ENCODE measurements around the gene IKBKE.
A peak's percentile ranks its signal among the peaks of the same experiment; 100 is the strongest.

Gene IKBKE

GRCh38 chr1:206446688-206447421 lies 23.4 kb upstream of the IKBKE start:
- TF ChIP-seq GATA1 (IDR thresholded peaks at IDR 0.05; ENCODE audit: low read depth, low read length) (no peak), POLR2A (IDR thresholded peaks at IDR 0.05; ENCODE audit: low read length) (no peak)
- no peak for DNase-seq

- no peak for TF ChIP-seq POLR2A (IDR thresholded peaks at IDR 0.05; ENCODE audit: low read length)
- TF ChIP-seq GATA1 (IDR thresholded peaks at IDR 0.05; ENCODE audit: low read depth, low read length): no peak
- no peak for DNase-seq
These were observed 22.9 kb upstream of the IKBKE start for GRCh38 chr1:206447422-206447765.

GRCh38 chr1:206447792-206448191 lies 22.5 kb upstream of the IKBKE start:
- TF ChIP-seq GATA1 (IDR thresholded peaks at IDR 0.05; ENCODE audit: low read depth, low read length): no peak
- no peak for TF ChIP-seq POLR2A (IDR thresholded peaks at IDR 0.05; ENCODE audit: low read length)
- no peak for DNase-seq

GRCh38 chr1:206448471-206448870 lies 21.8 kb upstream of the IKBKE start:
- no peak for DNase-seq

GRCh38 chr1:206449565-206449964 lies 20.7 kb upstream of the IKBKE start:
- DNase-seq: no peak
- TF ChIP-seq POLR2A (IDR thresholded peaks at IDR 0.05; ENCODE audit: low read length): no peak
- TF ChIP-seq GATA1 (IDR thresholded peaks at IDR 0.05; ENCODE audit: low read depth, low read length): no peak

More at GRCh38 chr1:206448471-206448870, 21.8 kb upstream of the IKBKE start:
- no peak for TF ChIP-seq POLR2A (IDR thresholded peaks at IDR 0.05; ENCODE audit: low read length)
- no peak for TF ChIP-seq GATA1 (IDR thresholded peaks at IDR 0.05; ENCODE audit: low read depth, low read length)

DNA sequence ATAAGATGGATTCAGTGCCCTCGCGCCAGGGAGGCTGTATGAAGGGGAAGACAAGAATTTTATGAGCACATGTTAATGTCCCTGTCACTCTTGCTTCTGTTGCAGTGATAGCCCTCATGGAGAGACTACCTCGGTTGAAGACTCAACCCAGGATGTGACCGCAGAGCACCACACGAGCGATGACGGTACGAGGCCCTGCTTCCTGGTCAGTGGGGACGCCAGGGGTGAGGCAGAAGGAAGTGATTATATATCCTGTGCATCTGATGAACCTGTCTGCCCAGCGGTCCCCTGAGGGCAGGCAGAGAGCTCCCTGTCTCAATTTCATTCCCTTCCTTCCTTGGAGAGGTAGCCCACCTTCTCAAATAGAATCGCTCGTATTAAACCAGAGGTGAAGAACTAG lies 20.0 kb upstream of the IKBKE start:
- DNase-seq: no peak
- TF ChIP-seq POLR2A (IDR thresholded peaks at IDR 0.05; ENCODE audit: low read length): no peak

- DNase-seq: no peak
- no peak for TF ChIP-seq POLR2A (IDR thresholded peaks at IDR 0.05; ENCODE audit: low read length)
- TF ChIP-seq GATA1 (IDR thresholded peaks at IDR 0.05; ENCODE audit: low read depth, low read length): no peak
These were observed 19.1 kb upstream of the IKBKE start for GRCh38 chr1:206451134-206451686.

DNA sequence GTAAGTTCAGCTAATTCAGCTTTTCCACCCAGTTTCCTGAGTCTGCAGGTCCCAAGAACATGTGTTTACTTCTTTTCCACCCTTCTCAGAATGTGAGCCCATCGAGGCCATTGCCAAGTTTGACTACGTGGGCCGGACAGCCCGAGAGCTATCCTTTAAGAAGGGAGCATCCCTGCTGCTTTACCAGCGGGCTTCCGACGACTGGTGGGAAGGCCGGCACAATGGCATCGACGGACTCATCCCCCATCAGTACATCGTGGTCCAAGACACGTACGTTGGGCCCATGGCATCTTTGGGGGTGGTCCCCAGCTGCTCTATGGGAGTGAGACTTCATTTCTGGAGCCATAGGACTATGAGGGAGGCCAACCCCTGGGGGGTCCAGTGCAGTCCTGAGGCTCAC lies 17.2 kb upstream of the IKBKE start:
- no peak for TF ChIP-seq GATA1 (IDR thresholded peaks at IDR 0.05; ENCODE audit: low read depth, low read length)
- TF ChIP-seq POLR2A (IDR thresholded peaks at IDR 0.05; ENCODE audit: low read length): no peak
- no peak for DNase-seq

DNA sequence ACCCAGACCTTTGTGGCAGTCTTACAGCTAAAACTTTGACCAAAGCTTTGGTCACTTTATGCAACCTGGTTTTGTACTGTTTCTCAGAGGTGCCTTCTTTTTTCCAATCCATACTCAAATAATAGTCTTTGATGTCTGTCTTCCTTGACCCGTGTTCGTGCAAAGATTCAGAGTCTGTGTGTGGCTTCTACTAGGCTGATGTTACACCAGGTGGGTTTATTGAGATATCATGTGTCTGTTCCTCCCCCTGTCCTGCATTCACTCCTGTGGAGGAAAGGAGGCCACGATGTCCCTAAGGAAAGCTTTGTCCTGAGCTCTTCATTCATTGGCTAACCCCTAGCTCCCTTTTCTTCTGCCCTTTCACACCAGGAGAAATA lies 15.0 kb upstream of the IKBKE start:
- DNase-seq: no peak

DNA sequence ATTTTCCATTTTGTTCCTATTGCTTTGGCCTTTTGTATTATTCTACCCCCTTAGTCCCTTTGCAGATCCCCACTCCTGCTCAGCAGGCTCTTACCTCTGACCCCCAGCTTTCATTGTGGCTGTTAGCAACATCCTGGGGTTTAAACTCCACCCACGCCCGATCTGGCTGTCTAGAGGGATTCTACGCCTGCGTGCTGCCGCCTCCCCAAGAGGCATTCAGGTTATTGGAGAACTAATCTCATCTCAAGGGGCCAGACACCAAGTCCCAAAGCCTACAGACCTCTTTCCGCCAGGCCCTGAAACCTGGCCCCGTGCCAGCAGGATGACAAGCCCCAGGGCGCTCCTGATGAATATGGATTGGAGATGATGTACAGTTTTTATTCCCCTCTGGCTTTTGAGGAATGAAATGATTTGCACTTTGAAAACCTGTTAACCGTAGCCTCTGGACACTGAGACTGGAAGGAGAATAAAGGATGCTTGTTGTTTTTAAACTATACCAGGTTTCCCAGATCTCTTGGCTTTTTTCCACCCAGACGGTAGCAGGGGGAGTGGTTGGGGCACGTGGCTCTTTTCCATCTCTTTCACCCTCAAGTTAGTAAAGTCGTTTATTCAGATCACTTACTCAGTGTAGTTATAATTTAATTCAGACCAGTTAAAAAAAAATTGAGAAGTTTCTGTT lies 14.5 kb upstream of the IKBKE start:
- peak; percentile 20 to 33 for DNase-seq
- TF ChIP-seq GATA1 (IDR thresholded peaks at IDR 0.05; ENCODE audit: low read depth, low read length): no peak
- no peak for TF ChIP-seq POLR2A (IDR thresholded peaks at IDR 0.05; ENCODE audit: low read length)

More for the DNA sequence above, 15.0 kb upstream of the IKBKE start:
- TF ChIP-seq POLR2A (IDR thresholded peaks at IDR 0.05; ENCODE audit: low read length): no peak
- no peak for TF ChIP-seq GATA1 (IDR thresholded peaks at IDR 0.05; ENCODE audit: low read depth, low read length)

DNA sequence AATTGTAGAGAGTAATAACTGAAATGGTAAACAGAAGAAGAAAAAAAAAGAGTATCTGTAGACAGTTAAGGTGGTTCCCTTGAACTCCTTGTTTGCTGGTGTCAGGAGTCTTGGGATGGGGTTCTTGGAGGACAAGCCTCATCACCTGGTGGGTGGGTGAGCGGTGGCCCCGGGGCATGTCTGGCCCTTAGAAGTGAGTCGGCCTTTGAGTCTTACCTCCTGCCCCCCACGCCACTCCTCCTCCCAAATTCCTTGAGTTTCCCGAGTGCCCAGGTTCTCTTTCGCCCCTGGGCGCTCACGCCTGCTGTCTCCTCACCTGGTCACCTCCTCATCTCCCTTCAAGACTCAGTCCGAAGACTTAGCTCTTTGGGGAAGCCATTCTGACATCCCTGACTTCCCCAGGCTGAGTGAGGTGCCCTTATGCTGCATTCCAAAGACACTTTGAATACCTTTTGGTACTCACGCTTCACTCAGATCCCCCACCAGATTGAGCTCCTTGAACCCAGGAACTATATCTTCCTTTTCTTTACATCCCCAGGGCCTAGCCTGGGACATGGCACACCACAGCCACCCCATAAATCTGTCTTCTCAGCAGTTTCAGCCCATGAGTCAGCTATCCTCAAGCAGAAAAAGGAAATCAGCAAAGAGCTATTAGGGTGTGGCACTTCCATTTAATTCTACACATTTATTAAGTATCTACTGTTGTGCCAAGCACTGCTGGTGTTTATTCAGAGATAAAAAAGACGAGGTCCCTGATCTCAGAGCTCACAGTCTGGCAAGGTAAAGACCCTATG lies 13.5 kb upstream of the IKBKE start:
- DNase-seq: no peak
- TF ChIP-seq GATA1 (IDR thresholded peaks at IDR 0.05; ENCODE audit: low read depth, low read length): no peak
- TF ChIP-seq POLR2A (IDR thresholded peaks at IDR 0.05; ENCODE audit: low read length): no peak

DNA sequence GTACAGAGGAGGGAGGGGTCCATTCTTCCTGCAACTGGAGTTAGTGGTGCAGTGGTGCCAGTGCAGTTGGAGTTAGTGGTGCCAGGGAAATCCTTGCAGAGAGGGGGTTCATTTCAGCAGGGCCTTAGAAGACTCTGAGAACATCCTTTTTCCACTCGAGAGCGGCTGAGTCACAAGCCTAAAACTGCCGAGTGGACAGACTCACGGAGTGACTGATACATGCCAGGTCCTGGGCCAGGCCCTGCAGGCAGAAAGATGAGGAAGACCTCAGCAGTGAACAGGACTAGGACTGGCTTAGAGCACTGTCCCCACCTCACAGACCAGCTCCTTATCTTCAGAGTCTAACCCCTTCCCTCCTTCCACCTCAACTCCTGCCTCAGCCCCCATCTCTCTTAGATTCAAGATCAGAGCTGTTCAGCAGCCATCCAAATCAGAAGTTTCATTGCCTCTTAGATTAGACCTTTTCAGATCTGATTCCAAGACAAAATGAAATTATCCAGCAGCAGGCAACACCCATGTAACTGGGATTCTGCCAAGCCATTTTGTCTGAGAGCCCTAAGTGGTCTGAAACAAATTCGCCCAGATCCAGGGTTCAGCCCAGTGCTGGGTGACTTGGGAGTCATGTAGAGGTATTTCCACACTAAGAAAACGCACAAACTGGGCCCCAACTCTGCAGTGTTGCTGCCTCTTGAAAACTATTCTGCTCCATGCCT lies 12.7 kb upstream of the IKBKE start:
- DNase-seq: no peak
- TF ChIP-seq GATA1 (IDR thresholded peaks at IDR 0.05; ENCODE audit: low read depth, low read length) (no peak), POLR2A (IDR thresholded peaks at IDR 0.05; ENCODE audit: low read length) (no peak)

DNA sequence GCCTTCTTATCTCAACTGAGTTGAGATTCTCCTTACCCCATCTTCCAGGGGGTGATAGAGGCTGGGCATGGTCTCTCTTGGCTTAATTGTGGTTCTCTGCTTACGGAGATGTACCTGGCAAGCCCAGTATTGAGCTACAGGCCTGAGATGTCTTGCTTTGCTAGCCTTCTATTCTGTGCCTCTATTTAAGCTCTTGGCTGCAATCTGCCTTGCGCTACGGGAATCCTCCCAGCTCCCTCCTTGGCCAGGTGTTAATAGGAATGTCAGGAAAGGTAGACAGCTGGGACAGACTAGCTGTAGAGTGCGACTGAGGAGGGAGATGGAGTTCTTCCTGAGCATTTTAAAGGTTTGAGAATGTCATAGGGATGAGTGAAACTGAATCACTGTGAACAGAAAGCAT lies 10.6 kb upstream of the IKBKE start:
- TF ChIP-seq GATA1 (IDR thresholded peaks at IDR 0.05; ENCODE audit: low read depth, low read length) (no peak), POLR2A (IDR thresholded peaks at IDR 0.05; ENCODE audit: low read length) (no peak)
- DNase-seq: no peak
